ENCODE results near the gene ONECUT3.

DNA sequence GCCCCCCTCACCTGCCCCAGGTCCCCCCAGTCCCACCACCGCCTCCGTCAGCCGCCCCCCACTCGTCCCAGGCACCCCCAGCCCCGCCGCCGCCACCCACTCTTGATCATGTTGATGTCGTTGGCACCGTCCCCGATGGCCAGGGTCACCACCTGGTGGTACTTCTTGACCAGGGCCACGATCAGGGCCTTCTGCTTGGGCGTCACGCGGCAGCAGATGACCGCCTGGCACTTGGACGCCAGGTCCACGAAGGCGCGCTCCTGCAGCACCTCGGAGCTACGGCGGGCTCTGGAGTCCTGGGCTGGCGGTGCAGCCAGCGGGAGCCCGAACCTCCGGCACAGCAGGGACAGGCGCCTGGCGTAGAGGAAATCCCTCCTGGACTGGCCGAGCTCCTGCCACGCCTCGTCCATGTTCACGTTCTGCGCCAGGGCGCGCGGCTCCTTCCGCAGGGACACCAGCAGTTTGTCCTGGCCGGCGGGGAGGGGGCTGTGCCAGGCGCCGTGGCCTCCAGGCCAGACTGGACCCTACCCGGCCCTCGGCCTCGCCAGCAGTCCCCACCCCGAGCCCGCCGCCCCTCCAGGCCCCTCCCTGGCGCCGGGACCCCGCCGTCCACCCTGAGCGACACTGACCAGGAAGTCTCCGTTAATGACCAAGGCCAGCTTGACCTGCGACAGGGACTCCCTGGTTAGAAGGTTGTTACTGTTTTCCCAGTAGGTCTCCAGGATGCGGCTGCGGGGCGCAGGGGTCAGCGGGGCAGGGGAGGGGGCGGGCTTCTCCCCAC lies 36.1 kb downstream of the ONECUT3 start:
- no peak for TF ChIP-seq CTCF (conservative IDR thresholded peaks at IDR 0.05; ENCODE audit: low read length)
- no peak for TF ChIP-seq EZH2phosphoT487 (IDR thresholded peaks at IDR 0.05; ENCODE audit: borderline replicate concordance)

Measured in Loucy (cell line).